GM23248 (cell line): ENCODE data around the gene SPTLC1.

Experiments
- EZH2 ChIP-seq: fragments of 200-600 bp; sonication (generic); IDR thresholded peaks from 2 replicates; pipeline ENCODE4 v1.6.1; 2018; ENCODE audit warnings: antibody characterized with exemption, mild to moderate bottlenecking; ENCODE audit not compliant: insufficient read depth, poor library complexity, severe bottlenecking
- EZH2phosphoT487 ChIP-seq: fragments of 200-600 bp; sonication (generic); IDR thresholded peaks from 2 replicates; pipeline ENCODE4 v1.6.1; 2018; ENCODE audit warnings: antibody characterized with exemption, moderate library complexity, mild to moderate bottlenecking, low read depth; ENCODE audit not compliant: insufficient read depth

DNA sequence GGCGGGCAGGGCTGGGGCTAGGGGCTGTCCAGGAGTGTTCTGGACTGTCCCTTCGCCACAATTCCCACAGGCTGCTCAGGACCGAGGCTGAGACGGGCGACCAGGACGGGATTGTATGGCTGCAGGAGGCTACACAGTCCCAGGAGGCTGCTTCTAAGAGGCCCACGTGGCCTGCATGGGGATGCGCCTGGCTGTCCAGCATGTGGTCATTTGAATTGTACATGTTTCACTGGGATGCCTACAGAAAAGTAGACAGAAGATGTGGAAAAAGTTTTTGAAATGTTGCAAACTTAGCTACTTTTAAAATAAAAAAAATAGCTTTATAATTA is 32.6 kb upstream of the SPTLC1 start:
- TF ChIP-seq EZH2 (no peak), EZH2phosphoT487 (no peak)
